PC-3 (cell line): ENCODE results near the gene PLEKHB1. TPM values are rescaled to one million over a fixed set of nuclear protein-coding genes. Genes with fewer than 3 reads are reported as not detected.

Experiments
- ATAC-seq: fragments of 200-7000 bp; cut with Tn5 transposase; 2 replicates; pipeline ENCODE4 v1.9.1; 2020; ENCODE audit warnings: mild to moderate bottlenecking, moderate library complexity
- BruUV-seq: library from RNA; stranded (reverse); fragments of 400-500 nt; replicated peaks from 2 replicates; lab custom pipeline; 2021; lab: Mats Ljungman, UMichigan
- CTCF ChIA-PET: fragments of 300-600 bp; sonication (Branson Sonifier 250); formaldehyde crosslinking; loops from one replicate; lab custom pipeline; 2022; ENCODE audit warnings: antibody characterized with exemption; lab: Charles Lee
- POLR2A ChIA-PET: fragments of 300-600 bp; sonication (Branson Sonifier 250); formaldehyde crosslinking; loops from one replicate; lab custom pipeline; 2022; ENCODE audit warnings: antibody characterized with exemption; ENCODE audit not compliant: unreplicated experiment; lab: Charles Lee
- DNase-seq: peaks from one replicate; pipeline ENCODE4 v3.0.0-alpha.2; 2015
- H2AFZ ChIP-seq: fragments of 300-600 bp; sonication (generic); 2 replicates; pipeline ENCODE4 v1.6.0; 2016; ENCODE audit warnings: antibody characterized with exemption, low read length
- H3F3A ChIP-seq: fragments of 300-600 bp; sonication (generic); one replicate; pipeline ENCODE4 v1.6.0; 2017; ENCODE audit warnings: antibody characterized with exemption, low read length, control low read depth, mild to moderate bottlenecking; ENCODE audit not compliant: unreplicated experiment
- H3K27ac ChIP-seq: fragments of 300-600 bp; sonication (generic); 2 replicates; pipeline ENCODE4 v1.5.1; 2016; ENCODE audit warnings: mild to moderate bottlenecking, low read length
- H3K27me3 ChIP-seq: fragments of 300-600 bp; sonication (generic); 2 replicates; pipeline ENCODE4 v1.6.1; 2016; ENCODE audit warnings: low read length, mixed read lengths
- H3K36me3 ChIP-seq: fragments of 300-600 bp; sonication (generic); 2 replicates; pipeline ENCODE4 v1.6.1; 2016; ENCODE audit warnings: low read depth, mixed run types, low read length, mixed read lengths
- H3K4me1 ChIP-seq: fragments of 300-600 bp; sonication (generic); 2 replicates; pipeline ENCODE4 v1.5.1; 2016; ENCODE audit warnings: low read length; ENCODE audit not compliant: insufficient read depth
- H3K4me2 ChIP-seq: fragments of 300-600 bp; sonication (generic); 2 replicates; pipeline ENCODE4 v1.6.0; 2016; ENCODE audit warnings: low read length
- H3K4me3 ChIP-seq: fragments of 300-600 bp; sonication (generic); 2 replicates; pipeline ENCODE4 v1.5.1; 2016; ENCODE audit warnings: mild to moderate bottlenecking, low read length, mixed read lengths
- H3K79me2 ChIP-seq: fragments of 300-600 bp; sonication (generic); 2 replicates; pipeline ENCODE4 v1.6.1; 2017; ENCODE audit warnings: low read length, mixed read lengths
- H3K9ac ChIP-seq: fragments of 300-600 bp; sonication (generic); 2 replicates; pipeline ENCODE4 v1.6.0; 2016; ENCODE audit warnings: mild to moderate bottlenecking, low read length
- H3K9me2 ChIP-seq: fragments of 300-600 bp; sonication (generic); replicated peaks from 2 replicates; pipeline ENCODE4 v1.6.1; 2016; ENCODE audit warnings: mixed run types, low read length, mixed read lengths
- H3K9me3 ChIP-seq: fragments of 300-600 bp; sonication (generic); 2 replicates; pipeline ENCODE4 v1.6.1; 2016; ENCODE audit warnings: low read length, mixed read lengths
- H4K20me1 ChIP-seq: fragments of 300-600 bp; sonication (generic); 2 replicates; pipeline ENCODE4 v1.6.1; 2016; ENCODE audit warnings: low read length, mixed read lengths
- EZH2 ChIP-seq: fragments of 300-600 bp; sonication (generic); IDR thresholded peaks from one replicate; pipeline ENCODE4 v1.6.1; 2017; ENCODE audit warnings: antibody characterized with exemption, mild to moderate bottlenecking, low read length; ENCODE audit not compliant: unreplicated experiment
- EZH2phosphoT487 ChIP-seq: fragments of 300-600 bp; sonication (generic); IDR thresholded peaks from 2 replicates; pipeline ENCODE4 v1.6.1; 2018; ENCODE audit warnings: mild to moderate bottlenecking, antibody characterized with exemption, low read length, borderline replicate concordance
- intact Hi-C: fragments of 100-400 bp; cut with micrococcal nuclease; formaldehyde crosslinking; loops from 2 replicates; pipeline ENCODE4 v1.9.0; 2023
- total RNA-seq: library from RNA; depleted of rRNA; stranded (reverse); fragments of >200 nt; gene quantifications from 2 replicates; pipeline ENCODE4 v1.2.3, GENCODE V29; 2014
- TF ChIP-seq, protein P1 (sequence below): fragments of 300-600 bp; sonication (generic); conservative IDR thresholded peaks from 2 replicates; pipeline ENCODE4 v1.5.1; 2017; ENCODE audit warnings: antibody characterized with exemption, low read depth, mild to moderate bottlenecking, low read length

PLEKHB1 gene
- total RNA-seq, 1 experiment from 2014 or later, result 4.6 TPM

DNA sequence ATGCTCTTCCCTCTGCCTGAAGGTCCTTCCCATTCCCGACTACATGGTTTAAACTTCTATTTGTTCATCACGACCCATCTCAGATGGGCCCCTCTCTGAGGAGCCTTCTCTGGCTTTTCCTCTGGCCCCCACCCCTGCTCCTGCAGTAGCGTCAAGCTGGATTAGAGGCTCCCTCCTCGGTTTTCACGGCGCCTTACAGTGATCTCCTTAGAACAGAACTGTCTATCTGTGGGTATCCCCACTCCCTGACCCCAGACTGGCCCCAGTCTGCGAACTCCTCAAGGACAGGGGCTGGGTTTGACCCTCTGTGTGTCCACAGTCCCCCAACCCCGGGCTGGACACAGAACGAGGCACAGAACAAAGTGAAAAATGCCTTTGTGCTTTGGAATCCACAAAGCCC lies 2.8 kb downstream of the PLEKHB1 start:
- TF ChIP-seq, protein P1, sequence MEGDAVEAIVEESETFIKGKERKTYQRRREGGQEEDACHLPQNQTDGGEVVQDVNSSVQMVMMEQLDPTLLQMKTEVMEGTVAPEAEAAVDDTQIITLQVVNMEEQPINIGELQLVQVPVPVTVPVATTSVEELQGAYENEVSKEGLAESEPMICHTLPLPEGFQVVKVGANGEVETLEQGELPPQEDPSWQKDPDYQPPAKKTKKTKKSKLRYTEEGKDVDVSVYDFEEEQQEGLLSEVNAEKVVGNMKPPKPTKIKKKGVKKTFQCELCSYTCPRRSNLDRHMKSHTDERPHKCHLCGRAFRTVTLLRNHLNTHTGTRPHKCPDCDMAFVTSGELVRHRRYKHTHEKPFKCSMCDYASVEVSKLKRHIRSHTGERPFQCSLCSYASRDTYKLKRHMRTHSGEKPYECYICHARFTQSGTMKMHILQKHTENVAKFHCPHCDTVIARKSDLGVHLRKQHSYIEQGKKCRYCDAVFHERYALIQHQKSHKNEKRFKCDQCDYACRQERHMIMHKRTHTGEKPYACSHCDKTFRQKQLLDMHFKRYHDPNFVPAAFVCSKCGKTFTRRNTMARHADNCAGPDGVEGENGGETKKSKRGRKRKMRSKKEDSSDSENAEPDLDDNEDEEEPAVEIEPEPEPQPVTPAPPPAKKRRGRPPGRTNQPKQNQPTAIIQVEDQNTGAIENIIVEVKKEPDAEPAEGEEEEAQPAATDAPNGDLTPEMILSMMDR, result no peak
- no peak for TF ChIP-seq EZH2phosphoT487
- H2AFZ ChIP-seq, result no peak overlapping the region
- intact Hi-C loops, result no loop called here
- no peaks in the 10 kb centered on the region for H3K27me3 ChIP-seq
- H3K4me3 ChIP-seq, result no peak overlapping the region
- POLR2A ChIA-PET, result no interaction called here
- no TSS peak for BruUV-seq
- H3K36me3 ChIP-seq, result no peaks in the 10 kb centered on the region
- no peaks in the 10 kb centered on the region for H3K9me3 ChIP-seq
- CTCF ChIA-PET, result no interaction called here
- DNase-seq (no peak), ATAC-seq (no peak)
- H3K9me2 ChIP-seq, result no peaks in the 10 kb centered on the region
- no peak overlapping the region for H3K4me2 ChIP-seq
- no peaks in the 10 kb centered on the region for H3F3A ChIP-seq
- H3K79me2 ChIP-seq, result no peaks in the 10 kb centered on the region
- no peaks in the 10 kb centered on the region for H4K20me1 ChIP-seq
- H3K4me1 ChIP-seq, result peaks cover 5% of the 10 kb centered on the region
- H3K9ac ChIP-seq, result no peak overlapping the region
- no peak overlapping the region for H3K27ac ChIP-seq

DNA sequence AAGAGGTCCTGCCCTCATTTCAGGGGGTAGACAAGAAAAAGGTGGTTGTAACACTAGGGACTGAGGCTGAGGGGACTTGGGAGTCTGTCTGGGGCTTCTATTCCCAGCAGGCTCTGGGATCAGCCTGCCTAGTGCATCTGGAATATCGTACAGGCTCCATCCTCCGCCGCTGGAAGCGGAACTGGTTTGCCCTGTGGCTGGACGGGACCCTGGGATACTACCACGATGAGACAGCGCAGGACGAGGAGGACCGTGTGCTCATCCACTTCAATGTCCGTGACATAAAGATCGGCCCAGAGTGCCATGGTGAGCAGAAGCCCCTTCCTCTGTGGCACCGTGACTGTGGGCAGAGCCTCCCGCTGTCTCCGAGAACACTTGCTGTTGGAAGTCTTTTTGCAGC lies 4.0 kb downstream of the PLEKHB1 start:
- no peaks in the 10 kb centered on the region for H3K9me3 ChIP-seq
- POLR2A ChIA-PET, result no interaction called here
- no peak overlapping the region for H2AFZ ChIP-seq
- no peaks in the 10 kb centered on the region for H3K27me3 ChIP-seq
- BruUV-seq, result no TSS peak
- H3K79me2 ChIP-seq, result no peaks in the 10 kb centered on the region
- intact Hi-C loops, result no loop called here
- no peaks in the 10 kb centered on the region for H4K20me1 ChIP-seq
- no peak overlapping the region for H3K4me3 ChIP-seq
- no peak overlapping the region for H3K4me2 ChIP-seq
- TF ChIP-seq, protein P1, result no peak
- TF ChIP-seq EZH2, result no peak
- TF ChIP-seq EZH2phosphoT487, result no peak
- no peak overlapping the region for H3K9ac ChIP-seq
- no peak overlapping the region for H3K27ac ChIP-seq
- ATAC-seq, result no peak
- no peaks in the 10 kb centered on the region for H3F3A ChIP-seq
- no peak for DNase-seq
- no peaks in the 10 kb centered on the region for H3K36me3 ChIP-seq
- CTCF ChIA-PET, result no interaction called here
- no peaks in the 10 kb centered on the region for H3K9me2 ChIP-seq
- peaks cover 5% of the 10 kb centered on the region for H3K4me1 ChIP-seq

DNA sequence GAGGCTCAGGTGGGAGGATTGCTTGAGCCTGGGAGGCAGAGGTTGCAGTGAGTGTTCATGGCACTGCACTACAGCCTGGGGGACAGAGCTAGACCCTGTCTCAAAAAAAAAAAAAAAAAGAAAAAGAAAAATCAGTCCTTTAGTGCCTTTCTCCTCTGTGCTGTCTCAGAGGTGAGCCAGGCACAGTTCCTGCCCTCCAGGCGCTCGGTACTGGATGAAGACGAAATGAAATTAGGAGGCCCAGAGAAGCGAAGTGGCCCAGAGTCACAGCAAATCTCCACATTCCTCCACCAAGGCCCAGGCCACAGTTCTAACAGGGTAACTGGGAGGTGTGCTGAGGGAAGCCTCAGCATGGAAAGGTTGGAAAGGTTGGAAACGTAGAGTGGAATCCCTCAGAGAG lies 4.9 kb downstream of the PLEKHB1 start:
- H3K36me3 ChIP-seq, result no peaks in the 10 kb centered on the region
- H3K9me3 ChIP-seq, result no peaks in the 10 kb centered on the region
- no peak overlapping the region for H3K4me3 ChIP-seq
- H3K9me2 ChIP-seq, result no peaks in the 10 kb centered on the region
- no peaks in the 10 kb centered on the region for H3K79me2 ChIP-seq
- ATAC-seq (no peak), DNase-seq (no peak)
- BruUV-seq, result no TSS peak
- no peaks in the 10 kb centered on the region for H3K27me3 ChIP-seq
- intact Hi-C loops, result no loop called here
- ChIA-PET CTCF (no interaction called here), POLR2A (no interaction called here)
- no peaks in the 10 kb centered on the region for H4K20me1 ChIP-seq
- no peak for TF ChIP-seq EZH2phosphoT487
- TF ChIP-seq, protein P1, result no peak
- peaks cover 5% of the 10 kb centered on the region for H3K4me1 ChIP-seq
- no peak overlapping the region for H3K4me2 ChIP-seq
- H2AFZ ChIP-seq, result no peak overlapping the region
- H3F3A ChIP-seq, result no peaks in the 10 kb centered on the region
- no peak overlapping the region for H3K27ac ChIP-seq
- H3K9ac ChIP-seq, result no peak overlapping the region
